ENCODE measurements around the gene THY1.

DNA sequence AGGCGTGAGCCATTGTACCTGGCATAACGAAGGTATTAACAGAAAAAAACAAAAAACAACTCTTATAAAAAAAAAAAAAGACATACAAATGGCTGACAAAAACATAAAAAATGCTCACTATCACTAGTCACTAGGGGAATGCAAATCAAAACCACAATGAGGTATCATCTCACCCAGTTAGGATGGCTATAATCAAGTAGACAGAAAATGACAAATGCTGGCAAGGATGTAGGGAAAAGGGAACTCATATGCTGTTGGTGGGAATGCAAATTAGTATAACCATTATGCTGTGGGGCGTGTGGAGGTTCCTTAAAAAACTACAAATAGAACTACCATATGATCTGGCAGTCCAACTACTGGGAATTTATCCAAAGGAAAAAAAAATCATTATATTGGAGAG, 17.0 kb downstream of the THY1 start:
- TF ChIP-seq, protein P1, sequence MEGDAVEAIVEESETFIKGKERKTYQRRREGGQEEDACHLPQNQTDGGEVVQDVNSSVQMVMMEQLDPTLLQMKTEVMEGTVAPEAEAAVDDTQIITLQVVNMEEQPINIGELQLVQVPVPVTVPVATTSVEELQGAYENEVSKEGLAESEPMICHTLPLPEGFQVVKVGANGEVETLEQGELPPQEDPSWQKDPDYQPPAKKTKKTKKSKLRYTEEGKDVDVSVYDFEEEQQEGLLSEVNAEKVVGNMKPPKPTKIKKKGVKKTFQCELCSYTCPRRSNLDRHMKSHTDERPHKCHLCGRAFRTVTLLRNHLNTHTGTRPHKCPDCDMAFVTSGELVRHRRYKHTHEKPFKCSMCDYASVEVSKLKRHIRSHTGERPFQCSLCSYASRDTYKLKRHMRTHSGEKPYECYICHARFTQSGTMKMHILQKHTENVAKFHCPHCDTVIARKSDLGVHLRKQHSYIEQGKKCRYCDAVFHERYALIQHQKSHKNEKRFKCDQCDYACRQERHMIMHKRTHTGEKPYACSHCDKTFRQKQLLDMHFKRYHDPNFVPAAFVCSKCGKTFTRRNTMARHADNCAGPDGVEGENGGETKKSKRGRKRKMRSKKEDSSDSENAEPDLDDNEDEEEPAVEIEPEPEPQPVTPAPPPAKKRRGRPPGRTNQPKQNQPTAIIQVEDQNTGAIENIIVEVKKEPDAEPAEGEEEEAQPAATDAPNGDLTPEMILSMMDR (IDR thresholded peaks at IDR 0.05), result no peak
- TF ChIP-seq POLR2A (IDR thresholded peaks at IDR 0.05), result no peak

All from Peyer's patch (tissue), 4 donors.